ENCODE data around the gene SORT1.

DNA sequence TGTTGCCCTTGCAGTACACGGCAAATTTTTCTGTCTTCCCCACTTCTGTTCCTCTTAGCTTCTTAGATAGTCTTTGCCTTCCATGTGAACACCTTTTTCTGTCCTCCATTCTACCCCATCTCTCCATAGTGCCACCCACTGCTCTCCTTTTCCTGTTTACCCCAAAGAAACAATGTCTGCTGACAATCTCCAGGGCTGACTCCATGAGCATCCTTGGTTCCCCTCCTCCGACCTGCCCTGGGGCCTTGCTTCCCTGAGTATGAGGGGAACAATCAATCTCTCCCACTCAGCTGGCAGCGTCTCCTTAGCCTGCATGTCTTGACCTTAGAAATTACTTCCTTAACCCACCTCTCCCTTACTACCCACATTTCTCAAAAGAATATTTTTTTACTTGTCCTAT, 78.6 kb downstream of the SORT1 start:
- TF ChIP-seq, protein P1, sequence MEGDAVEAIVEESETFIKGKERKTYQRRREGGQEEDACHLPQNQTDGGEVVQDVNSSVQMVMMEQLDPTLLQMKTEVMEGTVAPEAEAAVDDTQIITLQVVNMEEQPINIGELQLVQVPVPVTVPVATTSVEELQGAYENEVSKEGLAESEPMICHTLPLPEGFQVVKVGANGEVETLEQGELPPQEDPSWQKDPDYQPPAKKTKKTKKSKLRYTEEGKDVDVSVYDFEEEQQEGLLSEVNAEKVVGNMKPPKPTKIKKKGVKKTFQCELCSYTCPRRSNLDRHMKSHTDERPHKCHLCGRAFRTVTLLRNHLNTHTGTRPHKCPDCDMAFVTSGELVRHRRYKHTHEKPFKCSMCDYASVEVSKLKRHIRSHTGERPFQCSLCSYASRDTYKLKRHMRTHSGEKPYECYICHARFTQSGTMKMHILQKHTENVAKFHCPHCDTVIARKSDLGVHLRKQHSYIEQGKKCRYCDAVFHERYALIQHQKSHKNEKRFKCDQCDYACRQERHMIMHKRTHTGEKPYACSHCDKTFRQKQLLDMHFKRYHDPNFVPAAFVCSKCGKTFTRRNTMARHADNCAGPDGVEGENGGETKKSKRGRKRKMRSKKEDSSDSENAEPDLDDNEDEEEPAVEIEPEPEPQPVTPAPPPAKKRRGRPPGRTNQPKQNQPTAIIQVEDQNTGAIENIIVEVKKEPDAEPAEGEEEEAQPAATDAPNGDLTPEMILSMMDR (conservative IDR thresholded peaks at IDR 0.05; ENCODE audit: low read depth, low read length): no peak
- TF ChIP-seq EZH2 (IDR thresholded peaks at IDR 0.05; ENCODE audit: low read length, unreplicated experiment): no peak
